Epithelial cell of proximal tubule (primary cell): ENCODE measurements around the gene KIF5B. TPM values are rescaled to one million over a fixed set of nuclear protein-coding genes. Genes with fewer than 3 reads are reported as not detected.
"Not testable (repeated sequence)": the region's sequence is repeated elsewhere in the genome, so short reads cannot be mapped to it uniquely, and the experiment has no call there.

Experiments
- DNase-seq: peaks from one replicate; pipeline ENCODE4 v3.0.0-alpha.2; 2011; ENCODE audit warnings: low read depth
- H3K4me3 ChIP-seq: 2 replicates; pipeline ENCODE4 v1.5.1; 2011; ENCODE audit warnings: low read depth, mild to moderate bottlenecking, low read length
- total RNA-seq: library from RNA; depleted of rRNA; stranded (reverse); fragments of >200 nt; gene quantifications from 2 replicates; pipeline ENCODE4 v1.2.3, GENCODE V29; 2015
- TF ChIP-seq, protein P1 (sequence below): conservative IDR thresholded peaks from 2 replicates; pipeline ENCODE4 v1.5.1; 2012; ENCODE audit warnings: low read depth, mild to moderate bottlenecking, low read length

KIF5B gene
- total RNA-seq, 1 donor from 2014 or later: 106 TPM

DNA sequence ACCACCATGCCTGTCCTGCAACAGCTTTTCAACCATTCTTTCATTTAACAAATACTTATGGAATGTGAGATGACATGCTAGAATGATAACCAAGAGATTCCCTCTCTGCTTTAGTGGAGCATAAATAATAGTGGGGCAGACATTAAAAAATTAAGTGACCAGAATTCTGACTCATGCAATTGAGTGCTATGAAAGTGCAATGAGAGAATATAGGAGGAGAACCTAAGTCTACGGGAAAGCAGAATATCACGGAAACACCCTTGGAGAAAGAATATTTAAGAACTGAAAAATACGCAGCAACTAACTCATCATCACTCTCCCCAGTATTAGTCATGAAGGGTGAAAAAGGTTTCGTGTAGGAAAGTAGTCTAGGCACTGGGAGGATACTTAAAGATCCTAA lies 7.1 kb downstream of the KIF5B start:
- TF ChIP-seq, protein P1, sequence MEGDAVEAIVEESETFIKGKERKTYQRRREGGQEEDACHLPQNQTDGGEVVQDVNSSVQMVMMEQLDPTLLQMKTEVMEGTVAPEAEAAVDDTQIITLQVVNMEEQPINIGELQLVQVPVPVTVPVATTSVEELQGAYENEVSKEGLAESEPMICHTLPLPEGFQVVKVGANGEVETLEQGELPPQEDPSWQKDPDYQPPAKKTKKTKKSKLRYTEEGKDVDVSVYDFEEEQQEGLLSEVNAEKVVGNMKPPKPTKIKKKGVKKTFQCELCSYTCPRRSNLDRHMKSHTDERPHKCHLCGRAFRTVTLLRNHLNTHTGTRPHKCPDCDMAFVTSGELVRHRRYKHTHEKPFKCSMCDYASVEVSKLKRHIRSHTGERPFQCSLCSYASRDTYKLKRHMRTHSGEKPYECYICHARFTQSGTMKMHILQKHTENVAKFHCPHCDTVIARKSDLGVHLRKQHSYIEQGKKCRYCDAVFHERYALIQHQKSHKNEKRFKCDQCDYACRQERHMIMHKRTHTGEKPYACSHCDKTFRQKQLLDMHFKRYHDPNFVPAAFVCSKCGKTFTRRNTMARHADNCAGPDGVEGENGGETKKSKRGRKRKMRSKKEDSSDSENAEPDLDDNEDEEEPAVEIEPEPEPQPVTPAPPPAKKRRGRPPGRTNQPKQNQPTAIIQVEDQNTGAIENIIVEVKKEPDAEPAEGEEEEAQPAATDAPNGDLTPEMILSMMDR: no peak
- DNase-seq: no peak
- no peak overlapping the region for H3K4me3 ChIP-seq

DNA sequence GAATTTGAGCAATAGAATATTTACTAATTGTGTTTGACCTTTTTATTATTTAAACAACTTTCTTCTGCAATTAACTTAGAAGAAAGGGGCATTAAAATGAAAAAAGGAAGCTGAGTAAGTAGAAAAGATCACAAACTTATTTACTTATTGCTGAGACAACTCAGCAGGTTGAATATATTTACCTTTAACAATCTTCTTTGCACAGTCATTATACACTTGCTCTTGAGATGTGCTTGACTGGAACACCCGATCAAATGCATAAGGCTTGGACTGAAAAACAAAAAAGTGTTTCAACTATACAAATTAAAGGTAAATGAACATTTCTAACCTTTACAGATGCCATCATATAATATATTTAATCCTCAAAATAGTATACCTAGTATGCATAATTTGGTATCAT lies 7.9 kb downstream of the KIF5B start:
- TF ChIP-seq, protein P1: no peak
- no peak overlapping the region for H3K4me3 ChIP-seq

DNA sequence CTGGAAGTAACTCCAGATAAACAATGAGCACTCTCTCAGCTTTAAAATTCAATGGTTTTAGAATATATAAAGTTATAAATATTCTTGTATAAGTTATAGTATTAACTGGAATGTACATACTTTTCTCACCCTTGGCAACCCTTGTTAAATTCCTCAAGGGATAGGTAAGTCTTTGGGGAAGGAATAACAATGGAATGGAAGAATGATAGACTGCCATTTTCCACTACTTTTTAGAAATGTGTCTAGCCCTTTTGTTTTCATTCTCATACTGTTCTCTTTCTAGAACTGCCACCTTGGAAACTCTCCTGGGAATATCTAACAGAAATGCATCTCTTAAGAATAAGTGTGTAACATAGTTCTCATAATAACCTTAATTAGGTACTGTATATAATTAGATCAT lies 8.3 kb downstream of the KIF5B start:
- DNase-seq: no peak
- no peak overlapping the region for H3K4me3 ChIP-seq
- TF ChIP-seq, protein P1: no peak

More for the DNA sequence above, 7.9 kb downstream of the KIF5B start:
- no peak for DNase-seq

DNA sequence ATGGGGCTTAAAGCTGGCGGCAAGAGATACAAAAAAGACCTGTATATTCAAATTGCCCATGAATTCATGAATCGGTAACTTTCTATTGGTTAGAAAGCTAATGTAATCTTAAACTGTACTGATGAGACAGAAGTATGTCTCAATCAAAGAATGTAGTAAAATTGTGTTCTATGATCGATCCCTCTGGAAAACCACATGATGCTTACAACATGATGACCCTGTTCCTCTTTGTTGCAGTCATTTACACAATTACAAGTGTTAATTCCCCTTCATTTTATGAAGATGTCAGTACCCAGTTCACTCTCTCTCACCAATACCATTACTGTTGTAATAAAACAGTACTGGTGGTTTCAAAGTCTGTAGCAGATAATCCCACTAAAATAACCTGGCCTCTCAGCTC lies 10.1 kb downstream of the KIF5B start:
- no peak overlapping the region for H3K4me3 ChIP-seq
- TF ChIP-seq, protein P1: no peak
- no peak for DNase-seq

DNA sequence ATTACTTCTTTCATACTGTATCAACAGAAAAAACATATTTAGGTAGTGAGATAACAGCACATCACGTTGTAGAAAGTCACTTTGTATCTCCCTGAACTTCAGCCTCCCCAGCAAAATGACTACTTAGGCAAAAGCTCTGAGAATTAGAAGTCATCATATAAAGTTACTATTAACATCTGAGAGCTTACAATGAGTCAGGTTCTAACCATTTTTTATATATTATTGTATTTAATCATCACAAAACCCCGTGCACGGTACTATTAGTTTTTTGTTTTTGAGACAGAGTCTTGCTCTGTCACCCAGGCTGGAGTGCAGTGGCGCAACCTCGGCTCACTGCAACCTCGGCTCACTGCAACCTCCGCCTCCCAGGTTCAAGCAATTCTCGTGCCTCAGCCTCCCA lies 13.5 kb downstream of the KIF5B start:
- DNase-seq, H3K4me3 ChIP-seq: not testable (repeated sequence)

DNA sequence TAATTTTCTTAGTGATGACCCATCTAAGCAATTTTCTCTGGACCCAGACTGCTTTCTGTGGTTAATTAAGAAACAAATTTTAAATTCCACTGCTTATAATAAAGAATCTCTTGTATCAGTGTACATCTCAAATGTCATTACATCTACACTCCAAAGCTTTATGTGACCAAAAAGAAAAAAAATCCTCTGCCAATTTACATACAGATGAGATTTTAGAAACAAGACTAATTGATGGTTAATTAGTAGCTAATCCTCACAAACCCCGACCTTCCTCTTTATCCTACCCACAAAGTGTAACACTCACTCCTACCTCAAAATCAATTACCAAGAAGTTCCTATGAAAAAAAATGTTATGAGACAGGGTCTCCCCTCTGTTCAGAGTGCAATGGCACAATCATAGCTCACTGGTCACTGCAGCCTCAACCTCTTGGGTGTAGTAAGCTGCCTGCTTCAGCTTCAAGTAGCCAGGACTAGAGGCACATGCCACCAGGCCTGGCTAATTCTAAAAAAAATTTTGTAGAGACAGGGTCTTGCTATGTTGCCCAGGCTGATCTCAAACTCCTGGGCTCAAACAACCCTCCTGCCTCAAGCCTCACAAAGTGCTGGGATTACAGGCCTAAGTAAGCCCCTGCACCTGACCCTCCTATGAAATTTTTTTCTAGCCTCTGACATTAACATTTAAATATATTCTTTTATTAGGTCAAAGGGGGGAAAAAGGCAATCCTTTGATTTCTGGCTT lies 14.8 kb downstream of the KIF5B start:
- TF ChIP-seq, protein P1: no peak
- H3K4me3 ChIP-seq: no peak overlapping the region
- DNase-seq: no peak

DNA sequence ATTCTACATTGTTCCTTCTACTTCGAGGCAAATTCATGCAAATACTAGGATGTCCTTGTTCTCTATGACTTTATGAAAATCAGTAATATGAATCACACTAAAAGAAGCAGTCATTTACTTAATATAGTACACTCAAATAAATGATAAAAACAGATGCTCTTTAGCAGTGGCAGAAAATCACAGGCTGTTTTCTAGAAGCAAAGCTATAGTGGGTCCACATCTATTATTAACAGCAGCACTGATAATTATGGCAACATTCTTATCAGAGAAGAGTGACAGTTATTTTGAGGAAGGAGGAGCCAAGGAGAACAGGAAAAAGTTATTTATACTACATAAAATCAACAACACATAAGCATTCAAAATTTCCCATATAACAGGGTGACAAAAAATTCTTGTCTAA lies 16.5 kb downstream of the KIF5B start:
- H3K4me3 ChIP-seq: no peak overlapping the region
- TF ChIP-seq, protein P1: no peak
- no peak for DNase-seq
